Testis (tissue), 3 donors: ENCODE results near the gene HNF1B. TPM values are rescaled to one million over a fixed set of nuclear protein-coding genes. Genes with fewer than 3 reads are reported as not detected.

Experiments used
- polyA plus RNA-seq: library from polyadenylated mRNA; stranded (reverse); fragments of 350-450 nt; fragmentation: Illumina TruSeq; extraction: RNeasy Lipid Tissue Mini Kit (QIAGEN cat#74804); gene quantifications from one replicate; pipeline ENCODE4 v1.2.3, GENCODE V29; 2014; ENCODE audit warnings: low read depth, low replicate concordance; ENCODE audit not compliant: insufficient read depth
- total RNA-seq, 2 donors: library from RNA; depleted of rRNA; stranded (reverse); fragments of >200 nt; gene quantifications; one replicate each; pipeline ENCODE4 v1.2.3, GENCODE V29; 2016

Gene HNF1B
- total and polyA plus RNA-seq, 3 donors from 2014 or later, result 2.9 to 6.3 (median 3.2) TPM

Other genes starting within 250 kb of the HNF1B start
- 10 to 100 TPM; 50.1 to 54.6 TPM for gene SYNRG, start 135.6 kb downstream of the HNF1B start, total RNA-seq
- gene SYNRG, start 135.6 kb downstream of the HNF1B start, polyA plus RNA-seq, result 72.2 TPM
- gene DDX52, start 101.6 kb downstream of the HNF1B start, total RNA-seq, result 10 to 100 TPM; 25.5 to 31.7 TPM
- gene DDX52, start 101.6 kb downstream of the HNF1B start, polyA plus RNA-seq, result 14.0 TPM
- 1 to 10 TPM in 1 of 2 donors, not detected in 1; 2.0 TPM for gene TBC1D3K, start 179.4 kb upstream of the HNF1B start, total RNA-seq
- 1.4 TPM for gene TBC1D3K, start 179.4 kb upstream of the HNF1B start, polyA plus RNA-seq
- gene TBC1D3L, start 244.0 kb upstream of the HNF1B start, total RNA-seq, result 10 to 100 TPM; 26.9 to 27.7 TPM
- gene TBC1D3L, start 244.0 kb upstream of the HNF1B start, polyA plus RNA-seq, result 25.4 TPM